CD4-positive, alpha-beta T cell treated with Interferon gamma for 1 hour (primary cell): Measurements from ENCODE around the gene TTLL3.

Source experiments
- DNase-seq: peaks from one replicate; pipeline ENCODE4 v3.0.0-alpha.2; 2020

The TTLL3 gene

DNA sequence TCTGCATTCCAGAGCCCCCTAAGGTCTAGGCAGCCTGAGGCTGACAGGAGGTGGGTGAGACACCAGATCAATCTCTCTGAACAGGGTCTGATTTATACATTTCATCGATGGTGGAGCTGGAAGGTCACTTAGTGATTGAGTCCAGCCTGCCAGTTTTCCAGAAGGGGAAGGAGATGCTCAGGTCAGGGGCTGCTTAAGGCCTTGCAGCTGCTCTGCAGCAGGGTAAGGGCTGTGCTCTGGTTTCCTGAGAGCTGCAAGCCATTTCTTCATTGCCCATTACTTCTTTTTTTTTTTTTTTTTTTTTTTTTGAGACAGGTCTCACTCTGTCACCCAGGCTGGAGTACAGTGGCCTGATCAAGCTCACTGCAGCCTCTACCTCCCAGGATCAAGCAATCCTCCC lies 28.5 kb upstream of the TTLL3 start:
- DNase-seq, result no peak

- DNase-seq, result no peak
Observed at GRCh38 chr3:9781978-9782603, 28.0 kb upstream of the TTLL3 start.

GRCh38 chr3:9782770-9783169 lies 27.3 kb upstream of the TTLL3 start:
- no peak for DNase-seq

GRCh38 chr3:9783954-9784353 lies 26.1 kb upstream of the TTLL3 start:
- no peak for DNase-seq

DNA sequence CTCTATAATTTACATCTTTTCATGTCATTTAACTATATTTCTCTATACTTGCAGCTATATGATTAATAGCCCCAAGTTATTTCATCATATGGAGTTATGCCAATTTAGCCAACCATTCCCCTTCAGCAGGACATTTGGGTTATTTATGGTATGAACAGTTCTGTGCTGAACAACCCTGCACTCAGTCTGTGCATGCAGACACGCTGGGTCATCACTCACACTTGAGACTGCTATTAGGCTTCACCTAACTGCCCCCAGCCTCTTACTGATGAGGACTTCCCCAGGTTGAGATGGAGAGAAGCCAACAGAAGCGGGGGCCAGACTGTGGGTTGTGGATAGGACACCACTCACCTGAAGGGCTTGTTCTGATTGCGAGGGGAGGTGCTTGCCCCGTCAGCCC lies 25.1 kb upstream of the TTLL3 start:
- no peak for DNase-seq

- DNase-seq, result no peak
Observed at GRCh38 chr3:9785602-9786001, 24.5 kb upstream of the TTLL3 start.

DNA sequence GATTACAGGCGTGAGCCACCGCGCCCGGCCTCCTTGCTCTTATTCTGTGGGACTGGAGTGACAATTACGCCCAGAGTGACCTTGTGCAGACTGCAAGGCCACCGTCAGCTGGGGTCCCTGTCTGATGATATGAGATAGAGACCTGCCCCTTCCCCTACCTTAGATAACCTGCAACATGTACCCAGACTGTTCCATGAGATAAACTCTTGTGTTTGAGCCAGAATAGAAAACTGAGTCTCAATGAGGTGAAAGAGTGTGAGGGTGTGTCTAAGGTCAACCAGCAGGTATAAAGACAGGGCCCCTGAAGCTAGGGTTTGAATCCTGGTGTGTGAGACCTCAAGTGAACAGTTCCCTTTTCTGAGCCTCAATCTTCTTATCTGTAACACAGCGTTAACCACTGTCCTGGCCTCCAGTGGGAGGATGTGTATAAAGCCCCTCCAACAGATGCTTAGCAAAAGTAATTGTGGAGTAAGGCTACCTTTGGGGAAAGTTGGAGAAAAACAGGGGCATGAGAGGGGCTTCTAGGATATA lies 23.8 kb upstream of the TTLL3 start:
- DNase-seq, result no peak

DNA sequence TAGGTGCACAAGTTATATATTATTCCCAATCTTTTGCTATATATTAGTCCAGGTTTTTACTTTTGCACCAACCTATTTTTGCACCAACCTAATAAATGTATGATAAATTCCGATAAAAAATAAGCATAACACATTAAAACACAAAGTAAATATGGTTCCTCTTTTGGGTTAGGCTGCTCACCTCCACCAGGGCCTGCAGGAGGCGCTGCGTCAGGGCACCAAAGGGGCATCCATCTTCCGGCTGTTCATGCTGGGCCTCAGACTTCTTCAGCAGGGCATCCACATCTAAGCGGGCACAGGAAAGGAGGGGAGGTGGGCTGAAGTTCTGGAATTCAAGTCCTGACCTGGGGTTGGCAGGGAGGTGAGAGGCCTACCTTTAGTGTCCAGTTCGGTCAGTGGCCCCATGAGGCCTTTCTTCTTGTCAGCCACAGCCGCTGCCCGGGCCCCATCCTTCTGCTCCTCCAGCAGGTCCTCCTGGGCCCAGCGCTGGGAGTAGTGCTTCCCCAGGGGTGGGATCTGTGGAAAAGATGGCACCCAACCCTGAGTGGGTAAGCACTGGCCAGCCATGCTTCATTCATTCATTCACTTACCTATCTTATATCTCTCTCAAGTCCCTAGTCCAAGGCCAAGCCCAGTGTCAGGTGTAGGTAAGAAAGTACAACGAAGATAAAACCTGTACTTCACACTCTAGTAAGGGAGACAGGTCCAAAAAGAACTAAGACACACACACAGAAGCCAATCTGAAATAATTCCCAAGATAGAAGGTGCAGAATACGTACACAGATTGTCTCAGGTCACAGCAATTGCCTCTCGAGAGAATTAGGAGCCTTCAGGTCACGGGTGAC lies 23.0 kb upstream of the TTLL3 start:
- DNase-seq, result no peak

DNA sequence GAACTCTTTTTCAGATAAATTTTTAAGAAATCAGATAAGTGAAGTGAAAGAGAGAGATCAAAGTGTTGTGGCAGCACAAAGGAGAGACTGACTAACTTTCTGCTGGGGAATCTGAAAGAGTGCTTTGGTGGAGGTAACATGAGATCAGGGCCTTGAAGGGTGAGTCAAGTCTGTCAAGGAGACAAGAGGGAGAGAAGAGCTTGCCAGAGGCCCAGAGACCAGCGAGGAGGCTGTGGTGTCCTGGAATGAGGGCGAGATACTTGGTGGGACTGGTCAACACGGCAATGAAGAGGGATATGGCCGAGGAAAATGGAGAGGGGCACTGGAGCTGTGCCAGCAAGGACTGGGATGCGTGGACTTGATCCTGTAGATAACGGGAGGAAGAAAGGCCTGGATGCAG lies 22.3 kb upstream of the TTLL3 start:
- DNase-seq, result no peak

- DNase-seq, result no peak
Observed at GRCh38 chr3:9791127-9791526, 18.9 kb upstream of the TTLL3 start.

- no peak for DNase-seq
Observed at GRCh38 chr3:9791790-9792404, 18.2 kb upstream of the TTLL3 start.

GRCh38 chr3:9792405-9793160 lies 17.5 kb upstream of the TTLL3 start, which contains the start of the genes ARPC4 and TADA3:
Gene ARPC4, plus strand, starts transcription at chr3:9793082. Its CDS starts 40 bp downstream, at chr3:9793122.
Gene TADA3, minus strand, starts transcription at chr3:9792473. Its CDS starts 1,007 bp downstream, at chr3:9791466.
- DNase-seq, result peak; percentile 91

DNA sequence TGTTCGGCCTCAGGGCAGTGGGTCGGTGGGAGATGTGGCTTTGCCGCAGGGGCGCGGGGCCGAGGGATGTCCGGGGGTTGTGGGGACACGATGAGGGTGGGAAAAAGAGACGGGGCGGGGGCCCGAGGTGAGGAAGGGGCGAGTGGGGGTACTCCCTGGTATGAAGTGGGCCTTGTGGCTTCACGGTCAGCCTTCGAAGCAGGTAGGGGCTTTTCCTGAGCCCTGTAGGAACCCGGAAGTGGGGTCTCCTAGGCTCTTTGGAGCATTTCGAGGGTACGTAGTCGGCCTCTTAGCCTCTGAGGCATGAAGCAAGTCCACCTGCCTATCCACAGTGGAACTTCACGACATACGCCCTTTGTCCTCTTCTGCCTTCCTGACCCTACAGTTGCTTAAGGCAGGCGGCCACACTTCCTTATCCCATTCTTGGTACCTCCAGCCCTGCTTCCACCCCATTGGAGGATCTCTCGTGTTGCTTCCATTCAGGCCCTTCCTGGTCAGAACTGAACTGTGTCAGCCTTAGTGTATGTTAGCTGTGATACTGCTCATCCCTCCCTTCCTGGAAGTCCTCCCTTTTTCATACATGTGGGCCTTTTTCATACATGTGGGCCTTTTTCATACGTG lies 16.8 kb upstream of the TTLL3 start:
- peak; percentile 25 for DNase-seq

DNA sequence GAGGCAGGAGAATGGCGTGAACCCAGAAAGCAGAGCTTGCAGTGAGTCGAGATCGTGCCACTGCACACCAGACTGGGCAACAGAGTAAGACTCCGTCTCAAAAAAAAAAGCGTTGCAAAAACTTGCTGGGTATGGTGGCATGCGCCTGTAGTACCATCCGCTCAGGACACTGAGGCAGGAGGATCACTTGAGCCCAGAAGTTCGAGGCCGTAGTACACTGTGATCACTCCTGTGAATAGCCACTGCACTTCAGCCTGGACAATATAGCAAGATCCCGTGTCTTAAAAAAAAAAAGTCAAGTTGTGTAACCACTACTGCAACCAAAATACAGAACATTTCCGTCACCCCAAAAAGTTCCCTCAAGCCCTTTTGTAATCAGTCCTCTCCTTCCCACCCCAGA lies 15.7 kb upstream of the TTLL3 start:
- DNase-seq, result no peak

- DNase-seq, result peak; percentile 37
Observed at GRCh38 chr3:9795207-9795606, 14.9 kb upstream of the TTLL3 start.

GRCh38 chr3:9797196-9797945 lies 12.7 kb upstream of the TTLL3 start:
- DNase-seq, result no peak

GRCh38 chr3:9800529-9800928 lies 9.5 kb upstream of the TTLL3 start:
- DNase-seq, result no peak

GRCh38 chr3:9803494-9803893 lies 6.6 kb upstream of the TTLL3 start:
- no peak for DNase-seq

- no peak for DNase-seq
Observed at GRCh38 chr3:9804996-9805395, 5.1 kb upstream of the TTLL3 start.

DNA sequence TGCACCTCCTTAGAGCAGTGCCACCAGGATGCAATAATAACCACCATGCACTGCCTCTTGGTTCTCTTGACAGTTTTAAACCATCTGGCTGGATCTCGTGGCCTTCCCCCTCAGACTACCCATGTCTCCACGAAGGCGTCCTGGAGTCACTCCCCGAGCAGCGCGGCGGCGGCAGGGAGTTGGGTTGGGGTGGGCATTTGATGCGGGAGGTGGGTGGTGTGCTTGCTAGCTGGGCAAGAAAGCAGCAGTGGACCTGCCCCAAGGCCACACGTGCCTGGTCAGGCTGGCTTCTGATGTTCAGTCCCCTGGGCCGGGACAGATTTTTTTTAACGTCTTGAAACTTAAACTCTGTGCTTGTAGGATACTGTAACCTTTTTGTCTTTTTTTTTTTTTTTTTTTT lies 3.9 kb upstream of the TTLL3 start:
- no peak for DNase-seq

DNA sequence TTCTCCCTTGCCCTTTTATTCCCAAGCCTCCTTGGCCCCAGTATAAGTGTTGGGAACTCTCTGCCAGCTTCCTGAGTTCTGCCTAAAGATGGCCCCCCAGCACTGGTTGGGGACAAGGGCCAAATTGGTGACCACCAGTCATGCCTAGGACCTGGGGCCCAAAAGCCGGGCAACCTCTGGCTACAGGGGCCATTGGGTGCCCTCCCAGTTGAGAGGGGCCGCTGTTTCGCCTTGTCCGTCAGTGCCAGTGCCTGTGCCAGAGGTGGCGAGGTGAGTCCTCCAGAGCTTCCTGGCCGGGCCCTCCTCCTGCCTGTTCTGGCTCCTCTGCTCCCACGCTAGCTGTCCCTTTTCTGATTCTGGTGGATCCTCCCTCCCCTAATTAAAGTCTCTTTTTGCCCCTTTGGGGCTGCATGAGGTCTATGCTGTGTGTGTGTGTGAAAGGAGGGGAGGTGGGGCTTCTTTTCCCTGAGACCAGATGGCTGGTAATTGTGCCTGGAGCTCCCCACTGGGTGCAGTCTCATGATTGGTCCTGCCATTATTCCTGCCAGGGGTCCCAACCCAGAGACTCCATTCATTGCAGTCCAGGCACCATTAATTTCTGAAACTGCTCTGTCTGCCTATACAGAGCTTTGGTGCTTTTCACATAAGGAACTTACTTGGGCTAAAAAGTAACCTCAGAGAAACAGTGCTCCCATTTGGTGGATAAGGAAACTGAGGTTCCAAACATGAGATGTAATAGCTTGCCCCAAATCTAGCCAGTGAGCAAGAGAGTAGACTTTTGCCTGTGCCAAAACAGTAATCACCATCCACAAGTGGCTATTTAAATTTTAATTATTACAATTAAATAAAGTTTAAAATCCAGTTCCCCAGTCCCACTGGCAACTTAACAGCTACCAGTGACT lies 3.1 kb upstream of the TTLL3 start:
- no peak for DNase-seq
